T-cell (primary cell): ENCODE measurements around the gene G2E3. TPM values are rescaled to one million over a fixed set of nuclear protein-coding genes. Genes with fewer than 3 reads are reported as not detected.

Experiments used
- ATAC-seq, 4 experiments: fragments of 200-7000 bp in 3 of 4; fragments of 150-1000 bp in 1 of 4; cut with Tn5 transposase; replicated peaks in 1 of 4; 1 replicate in 3 of 4; 2 replicates in 1 of 4; pipeline ENCODE4 v1.10.0; 2021; ENCODE audit warnings: moderate library complexity in 3 of 4, mild to moderate bottlenecking in 2 of 4, moderate number of reproducible peaks in 1 of 4
- CTCF ChIA-PET, 2 donors: fragments of 300-600 bp; sonication (Branson Sonifier 250); formaldehyde crosslinking; loops; one replicate each; lab custom pipeline; 2022; ENCODE audit warnings: antibody characterized with exemption in 2 of 2; lab: Charles Lee
- POLR2A ChIA-PET, 2 donors: fragments of 300-600 bp; sonication (Branson Sonifier 250); formaldehyde crosslinking; loops; one replicate each; lab custom pipeline; 2022; ENCODE audit warnings: antibody characterized with exemption in 2 of 2; lab: Charles Lee
- DNase-seq, 35 experiments: peaks; one replicate each; pipeline versions ENCODE4 v3.0.0 to v3.0.0-alpha.2; 2013 to 2023
- H3K27ac ChIP-seq: one replicate; pipeline ENCODE4 v1.5.1; 2013; ENCODE audit warnings: low read length
- H3K27me3 ChIP-seq, 2 experiments: replicated peaks in 1 of 2; 1 replicate in 1 of 2; 2 replicates in 1 of 2; pipeline versions ENCODE4 v1.6.1 to v1.7.0; 2013; ENCODE audit warnings: low read length in 1 of 2, mixed read lengths in 1 of 2; ENCODE audit not compliant: control insufficient read depth in 2 of 2, insufficient read depth in 2 of 2; ENCODE audit errors: extremely low read depth in 1 of 2
- H3K36me3 ChIP-seq, 2 donors: 1 replicate in 1 of 2; 2 replicates in 1 of 2; pipeline versions ENCODE4 v1.6.1 to v1.7.0; 2013; ENCODE audit warnings: low read length in 1 of 2; ENCODE audit not compliant: control insufficient read depth in 2 of 2, insufficient read depth in 1 of 2; ENCODE audit errors: extremely low read depth in 1 of 2
- H3K4me1 ChIP-seq, 2 experiments: 1 replicate in 1 of 2; 2 replicates in 1 of 2; pipeline versions ENCODE4 v1.6.1 to v1.7.0; 2013; ENCODE audit warnings: low read length in 2 of 2, mixed read lengths in 1 of 2; ENCODE audit not compliant: insufficient read depth in 2 of 2, control insufficient read depth in 1 of 2; ENCODE audit errors: extremely low read depth in 1 of 2
- H3K4me3 ChIP-seq, 2 donors: 1 replicate in 1 of 2; 2 replicates in 1 of 2; pipeline versions ENCODE4 v1.5.1 to v1.7.0; 2013; ENCODE audit warnings: mild to moderate bottlenecking in 2 of 2, low read length in 1 of 2, moderate library complexity in 1 of 2; ENCODE audit not compliant: control insufficient read depth in 1 of 2; ENCODE audit errors: extremely low read depth in 1 of 2
- H3K9me3 ChIP-seq: 2 replicates; pipeline ENCODE4 v1.7.0; 2013
- H3K27ac Mint-ChIP-seq, 2 donors: one replicate each; pipeline ENCODE4 v1.8.0; 2020 to 2021; ENCODE audit warnings: mild to moderate bottlenecking in 2 of 2, mixed read lengths in 2 of 2
- H3K27me3 Mint-ChIP-seq, 2 donors: one replicate each; pipeline ENCODE4 v1.8.0; 2021 to 2022; ENCODE audit warnings: mixed read lengths in 2 of 2
- H3K36me3 Mint-ChIP-seq: one replicate; pipeline ENCODE4 v1.8.0; 2021; ENCODE audit warnings: mixed read lengths
- H3K4me1 Mint-ChIP-seq, 3 donors: one replicate each; pipeline ENCODE4 v1.8.0; 2020 to 2022; ENCODE audit warnings: mixed read lengths in 3 of 3, mild to moderate bottlenecking in 1 of 3
- H3K4me3 Mint-ChIP-seq, 3 donors: one replicate each; pipeline ENCODE4 v1.8.0; 2020 to 2022; ENCODE audit warnings: mild to moderate bottlenecking in 3 of 3, mixed read lengths in 3 of 3, moderate library complexity in 3 of 3
- H3K9me3 Mint-ChIP-seq, 3 donors: one replicate each; pipeline ENCODE4 v1.8.0; 2020 to 2022; ENCODE audit warnings: mixed read lengths in 3 of 3
- WGBS: methylation state at CpG from one replicate; pipeline ENCODE4 v1.1.5; 2013; ENCODE audit warnings: missing lambda C conversion rate; ENCODE audit not compliant: insufficient coverage; 5-methylcytosine and 5-hydroxymethylcytosine counted together
- total RNA-seq, 35 experiments: library from RNA in 6 of 35; stranded (reverse) in 6 of 35; fragments of 120-200 nt in 1 of 35; gene quantifications; one replicate each; pipeline versions ENCODE4 v1.2.1 to v1.2.4 and lab custom pipeline; 2013 to 2026

G2E3 gene
- total RNA-seq, 5 donors from 2014 or later (not counting 1 experiment from before 2014, with no cell fraction given) = 21.7 to 28.2 (median 24.1) TPM

DNA sequence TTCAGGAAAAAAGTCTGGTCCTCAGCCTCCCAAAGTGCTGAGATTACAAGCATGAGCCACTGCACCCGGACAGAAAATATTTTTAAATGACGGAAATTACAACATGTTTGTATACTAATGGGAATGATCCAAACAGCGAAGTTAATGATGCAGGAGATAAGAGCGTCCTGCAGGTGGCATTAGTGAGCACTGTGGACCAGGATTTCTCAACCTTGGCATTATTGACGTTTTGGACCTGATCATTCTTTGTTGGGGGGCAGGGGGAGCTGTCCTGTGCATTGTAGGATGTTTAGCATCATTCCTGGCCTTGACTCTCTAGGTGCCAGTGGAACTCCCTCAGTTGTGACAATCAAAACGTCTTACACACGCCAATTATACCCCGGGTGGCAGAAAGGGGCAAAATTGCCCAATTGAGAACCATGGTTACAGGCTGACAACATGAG lies 97.3 kb downstream of the G2E3 start:
- no peaks in the 10 kb centered on the region for H3K27me3 ChIP-seq
- no peaks in the 10 kb centered on the region for H3K9me3 Mint-ChIP-seq
- ChIA-PET CTCF (interaction anchor here (0.6 to 1.2 kb wide), 7 partner anchors 35 to 472 kb away, joined by 3 to 5 read pairs (median 3); no protein-coding TSS in a partner anchor), POLR2A (no interaction called here)
- peak in 23 of 35 experiments; percentile 0 to 66 (median 14) for DNase-seq
- H3K27ac Mint-ChIP-seq = no peak overlapping the region
- H3K9me3 ChIP-seq = no peaks in the 10 kb centered on the region
- peak in 3 of 4 experiments; percentile 34 to 60 (median 52) for ATAC-seq
- no peaks in the 10 kb centered on the region for H3K4me1 ChIP-seq
- 70% methylated on average over 7 of the region's 8 CpGs for WGBS
- H3K36me3 ChIP-seq = peaks cover 0 to 60% of the 10 kb centered on the region in 2 donors
- H3K27me3 Mint-ChIP-seq = no peaks in the 10 kb centered on the region
- no peak overlapping the region for H3K4me3 ChIP-seq
- H3K4me3 Mint-ChIP-seq = no peak overlapping the region
- H3K27ac ChIP-seq = no peak overlapping the region
- H3K36me3 Mint-ChIP-seq = peaks cover 33% of the 10 kb centered on the region
- peaks cover 0 to 2% (median 0%) of the 10 kb centered on the region in 3 donors for H3K4me1 Mint-ChIP-seq

GRCh38 chr14:30657050-30657449 lies 98.1 kb downstream of the G2E3 start:
- no peak overlapping the region for H3K4me3 ChIP-seq
- Mint-ChIP-seq H3K4me1 (peaks cover 0 to 2% (median 0%) of the 10 kb centered on the region in 3 donors), H3K9me3 (no peaks in the 10 kb centered on the region), H3K4me3 (no peak overlapping the region), H3K27ac (no peak overlapping the region), H3K36me3 (peaks cover 30% of the 10 kb centered on the region), H3K27me3 (no peaks in the 10 kb centered on the region)
- H3K4me1 ChIP-seq = no peaks in the 10 kb centered on the region
- ATAC-seq (no peak), DNase-seq (no peak)
- no peaks in the 10 kb centered on the region for H3K27me3 ChIP-seq
- no CpG with 5 or more reads among the region's 2 CpGs for WGBS
- no peak overlapping the region for H3K27ac ChIP-seq
- H3K9me3 ChIP-seq = no peaks in the 10 kb centered on the region
- ChIA-PET POLR2A (interaction anchor here in 1 of 2 donors (0.6 kb wide), 1 partner anchor 910 kb away, joined by 3 read pairs; no protein-coding TSS in a partner anchor), CTCF (interaction anchor here (0.7 to 1.9 kb wide), 5 partner anchors 19 to 248 kb away, joined by 3 to 8 read pairs (median 3); no protein-coding TSS in a partner anchor)
- H3K36me3 ChIP-seq = peaks cover 0 to 56% of the 10 kb centered on the region in 2 donors

DNA sequence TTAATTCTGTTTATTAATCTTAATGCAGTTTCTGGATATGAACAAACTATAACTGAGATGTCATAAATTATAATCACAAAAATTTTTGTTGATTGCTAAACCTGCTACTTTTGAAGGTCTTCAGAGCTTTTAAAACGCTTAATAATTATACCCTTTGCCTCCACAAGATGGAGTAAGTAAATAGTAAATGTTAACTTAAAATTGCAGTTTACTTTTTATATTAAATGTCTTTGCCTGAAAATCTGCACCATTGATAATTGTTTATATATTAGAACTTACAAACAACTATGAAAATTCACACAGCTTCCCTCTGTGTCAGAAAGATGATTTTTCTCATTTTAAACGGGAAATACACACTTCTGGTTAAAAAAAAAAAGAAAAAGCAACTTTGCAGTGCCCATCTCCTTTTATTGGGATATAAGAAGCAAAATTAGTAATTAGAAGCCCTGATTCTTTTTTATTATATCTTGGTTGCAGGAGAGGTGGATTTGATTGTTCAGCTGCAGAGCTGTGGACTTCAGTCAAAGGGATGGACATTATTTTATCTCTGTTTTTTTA lies 98.7 kb downstream of the G2E3 start:
- ChIA-PET CTCF (interaction anchor here (0.6 to 1.9 kb wide), 4 partner anchors 18 to 791 kb away, joined by 3 to 8 read pairs (median 3); no protein-coding TSS in a partner anchor), POLR2A (interaction anchor here in 1 of 2 donors (0.6 kb wide), 1 partner anchor 911 kb away, joined by 3 read pairs; no protein-coding TSS in a partner anchor)
- DNase-seq (peak in 1 of 35 experiments; percentile 11), ATAC-seq (no peak)
- no peak overlapping the region for H3K4me3 ChIP-seq
- H3K27me3 ChIP-seq = no peaks in the 10 kb centered on the region
- H3K4me1 ChIP-seq = no peaks in the 10 kb centered on the region
- Mint-ChIP-seq H3K27ac (no peak overlapping the region), H3K9me3 (no peaks in the 10 kb centered on the region), H3K4me3 (no peak overlapping the region), H3K4me1 (peaks cover 0 to 2% (median 0%) of the 10 kb centered on the region in 3 donors), H3K27me3 (no peaks in the 10 kb centered on the region), H3K36me3 (peaks cover 35% of the 10 kb centered on the region)
- no CpG with 5 or more reads among the region's 2 CpGs for WGBS
- H3K9me3 ChIP-seq = no peaks in the 10 kb centered on the region
- H3K27ac ChIP-seq = no peak overlapping the region
- peaks cover 0 to 54% of the 10 kb centered on the region in 2 donors for H3K36me3 ChIP-seq

GRCh38 chr14:30658645-30659044 lies 99.7 kb downstream of the G2E3 start:
- Mint-ChIP-seq H3K27me3 (no peaks in the 10 kb centered on the region), H3K36me3 (peaks cover 35% of the 10 kb centered on the region), H3K4me1 (peaks cover 0 to 2% (median 0%) of the 10 kb centered on the region in 3 donors), H3K9me3 (no peaks in the 10 kb centered on the region), H3K27ac (no peak overlapping the region), H3K4me3 (no peak overlapping the region)
- no peak overlapping the region for H3K27ac ChIP-seq
- CTCF ChIA-PET = interaction anchor here (0.5 to 1.9 kb wide), 4 partner anchors 13 to 773 kb away, joined by 3 to 8 read pairs (median 4); no protein-coding TSS in a partner anchor
- H3K4me1 ChIP-seq = no peaks in the 10 kb centered on the region
- no peak for ATAC-seq
- H3K36me3 ChIP-seq = peaks cover 0 to 51% of the 10 kb centered on the region in 2 donors
- no peaks in the 10 kb centered on the region for H3K9me3 ChIP-seq
- H3K27me3 ChIP-seq = no peaks in the 10 kb centered on the region
- no peak overlapping the region for H3K4me3 ChIP-seq
- POLR2A ChIA-PET = no interaction called here
- DNase-seq = no peak
- WGBS = no CpG with 5 or more reads among the region's 3 CpGs

GRCh38 chr14:30669594-30669993 lies 110.6 kb downstream of the G2E3 start:
- ChIA-PET CTCF (no interaction called here), POLR2A (no interaction called here)
- no peak overlapping the region for H3K27ac ChIP-seq

More at GRCh38 chr14:30669594-30669993, 110.6 kb downstream of the G2E3 start:
- Mint-ChIP-seq H3K4me3 (no peak overlapping the region), H3K9me3 (peaks cover 0 to 1% (median 0%) of the 10 kb centered on the region in 3 donors), H3K27me3 (no peaks in the 10 kb centered on the region), H3K27ac (peak overlapping the region; percentile 1 to 28), H3K4me1 (peaks cover 0 to 7% (median 3%) of the 10 kb centered on the region in 3 donors), H3K36me3 (peaks cover 32% of the 10 kb centered on the region)
- H3K36me3 ChIP-seq = peaks cover 0 to 7% of the 10 kb centered on the region in 2 donors
- H3K27me3 ChIP-seq = no peaks in the 10 kb centered on the region
- ATAC-seq = no peak
- no peaks in the 10 kb centered on the region for H3K9me3 ChIP-seq
- H3K4me3 ChIP-seq = no peak overlapping the region
- DNase-seq = no peak
- no peaks in the 10 kb centered on the region for H3K4me1 ChIP-seq
